ENCODE data around the gene SRGAP1.

Gene SRGAP1

GRCh38 chr12:64090047-64090446, 245.5 kb downstream of the SRGAP1 start:
- Histone ChIP-seq H3K4me3 (ENCODE audit: low read depth, low read length) (no peak overlapping the region), H3K4me1 (ENCODE audit: control insufficient read depth, insufficient read depth, low read length) (no peaks in the 10 kb centered on the region), H3K9ac (ENCODE audit: low read depth, low read length) (no peak overlapping the region), H3K36me3 (ENCODE audit: control insufficient read depth, insufficient read depth, low read length) (no peaks in the 10 kb centered on the region), H3K27me3 (ENCODE audit: control insufficient read depth, insufficient read depth, low read length) (no peaks in the 10 kb centered on the region), H3K9me3 (ENCODE audit: control insufficient read depth, insufficient read depth, low read length) (no peaks in the 10 kb centered on the region)

GRCh38 chr12:64091186-64091585, 246.7 kb downstream of the SRGAP1 start:
- H3K4me1 ChIP-seq (ENCODE audit: control insufficient read depth, insufficient read depth, low read length) = no peaks in the 10 kb centered on the region
- H3K27me3 ChIP-seq (ENCODE audit: control insufficient read depth, insufficient read depth, low read length) = no peaks in the 10 kb centered on the region
- no peak overlapping the region for H3K9ac ChIP-seq (ENCODE audit: low read depth, low read length)
- no peaks in the 10 kb centered on the region for H3K9me3 ChIP-seq (ENCODE audit: control insufficient read depth, insufficient read depth, low read length)
- no peak overlapping the region for H3K4me3 ChIP-seq (ENCODE audit: low read depth, low read length)
- H3K36me3 ChIP-seq (ENCODE audit: control insufficient read depth, insufficient read depth, low read length) = no peaks in the 10 kb centered on the region

- H3K27me3 ChIP-seq (ENCODE audit: control insufficient read depth, insufficient read depth, low read length) = no peaks in the 10 kb centered on the region
- H3K36me3 ChIP-seq (ENCODE audit: control insufficient read depth, insufficient read depth, low read length) = no peaks in the 10 kb centered on the region
- H3K4me1 ChIP-seq (ENCODE audit: control insufficient read depth, insufficient read depth, low read length) = no peaks in the 10 kb centered on the region
- H3K9me3 ChIP-seq (ENCODE audit: control insufficient read depth, insufficient read depth, low read length) = no peaks in the 10 kb centered on the region
- no peak overlapping the region for H3K9ac ChIP-seq (ENCODE audit: low read depth, low read length)
- no peak overlapping the region for H3K4me3 ChIP-seq (ENCODE audit: low read depth, low read length)
Observed at GRCh38 chr12:64092507-64093196, 248.2 kb downstream of the SRGAP1 start.

DNA sequence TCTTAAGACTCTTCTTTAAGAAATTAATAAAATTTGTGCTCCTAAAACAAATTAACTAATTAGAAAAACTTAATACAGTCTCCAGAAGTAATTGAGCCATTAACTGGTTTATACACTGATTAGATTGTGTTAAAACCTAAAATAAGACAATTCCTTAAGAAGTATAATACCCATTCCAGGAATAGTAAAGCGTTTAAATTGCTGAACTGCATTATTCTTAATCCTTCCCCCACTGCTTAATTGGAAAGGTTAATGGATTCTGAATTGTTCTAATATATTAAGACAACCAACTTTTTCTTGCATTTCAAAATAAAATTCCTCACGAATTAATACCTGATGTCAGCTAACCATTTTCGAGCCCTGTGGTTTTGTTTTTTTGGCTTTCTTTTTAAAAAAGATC, 249.2 kb downstream of the SRGAP1 start:
- Histone ChIP-seq H3K4me1 (ENCODE audit: control insufficient read depth, insufficient read depth, low read length) (no peaks in the 10 kb centered on the region), H3K36me3 (ENCODE audit: control insufficient read depth, insufficient read depth, low read length) (no peaks in the 10 kb centered on the region), H3K9ac (ENCODE audit: low read depth, low read length) (no peak overlapping the region), H3K4me3 (ENCODE audit: low read depth, low read length) (no peak overlapping the region), H3K9me3 (ENCODE audit: control insufficient read depth, insufficient read depth, low read length) (no peaks in the 10 kb centered on the region), H3K27me3 (ENCODE audit: control insufficient read depth, insufficient read depth, low read length) (no peaks in the 10 kb centered on the region)

DNA sequence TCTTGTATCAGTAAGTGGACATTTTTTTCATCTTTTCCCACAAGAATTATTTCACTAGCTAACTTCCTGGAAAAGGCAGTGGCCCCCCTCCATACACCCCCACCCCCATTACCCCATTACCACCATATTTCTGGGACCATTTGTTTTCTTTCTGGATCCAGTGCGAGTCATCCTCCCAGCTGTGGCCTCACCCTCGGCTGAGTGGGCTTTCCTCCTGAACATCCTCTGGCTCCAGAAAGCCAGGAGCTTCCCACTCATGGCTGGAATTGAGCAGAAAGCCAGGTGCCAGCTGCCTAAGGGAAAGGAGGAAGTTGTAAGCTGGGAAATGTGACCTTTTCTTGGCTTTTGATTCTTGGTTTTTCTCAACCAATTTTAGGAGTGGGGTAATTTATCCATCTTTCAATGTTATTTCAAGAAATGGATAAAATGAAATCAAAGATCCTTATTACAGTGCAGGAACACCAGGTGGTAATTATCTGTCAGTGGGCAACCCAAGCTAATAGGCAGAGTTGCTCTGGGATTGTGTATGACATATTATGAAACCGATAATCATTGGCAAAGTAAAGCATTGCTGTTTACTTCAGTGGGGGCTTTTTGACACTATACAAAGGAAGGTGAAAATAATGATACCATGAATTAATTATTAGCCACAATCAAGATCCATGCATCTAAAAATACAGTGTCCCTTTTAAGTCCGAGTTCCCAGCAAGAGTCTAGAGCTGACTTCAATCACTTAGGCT, 253.0 kb downstream of the SRGAP1 start:
- H3K4me3 ChIP-seq (ENCODE audit: low read depth, low read length) = no peak overlapping the region
- H3K9ac ChIP-seq (ENCODE audit: low read depth, low read length) = no peak overlapping the region
- H3K9me3 ChIP-seq (ENCODE audit: control insufficient read depth, insufficient read depth, low read length) = no peaks in the 10 kb centered on the region
- no peaks in the 10 kb centered on the region for H3K27me3 ChIP-seq (ENCODE audit: control insufficient read depth, insufficient read depth, low read length)
- no peaks in the 10 kb centered on the region for H3K4me1 ChIP-seq (ENCODE audit: control insufficient read depth, insufficient read depth, low read length)
- H3K36me3 ChIP-seq (ENCODE audit: control insufficient read depth, insufficient read depth, low read length) = no peaks in the 10 kb centered on the region

DNA sequence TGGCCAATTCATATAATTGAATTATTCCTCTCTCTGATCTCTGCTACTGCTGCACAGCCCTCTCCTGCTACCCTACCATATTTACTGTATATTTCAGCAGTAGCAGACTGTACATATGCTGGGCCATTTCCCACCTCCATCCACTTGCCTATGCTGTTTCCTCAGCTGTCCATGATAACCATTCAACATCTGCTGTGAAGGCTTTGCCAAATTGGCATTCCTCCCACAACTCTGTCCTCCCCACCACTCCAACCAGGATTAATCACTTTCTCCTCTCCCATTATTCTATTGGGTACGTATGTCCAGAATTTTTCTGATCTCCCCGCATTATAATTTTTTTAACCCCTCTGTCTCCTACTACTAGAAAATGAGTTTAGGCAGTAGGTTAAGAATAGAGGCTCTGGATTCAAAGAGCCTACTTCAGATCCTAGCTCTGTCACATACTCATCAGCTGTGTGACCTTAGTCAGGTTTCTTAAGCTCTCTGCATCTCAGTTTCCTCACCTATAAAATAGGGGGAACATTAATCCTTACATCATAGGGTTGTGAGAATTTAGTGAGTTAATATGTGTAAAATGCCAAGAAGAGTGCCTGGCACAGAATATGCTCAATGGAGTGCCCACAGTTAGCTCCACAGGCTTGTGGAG, 254.3 kb downstream of the SRGAP1 start:
- H3K36me3 ChIP-seq (ENCODE audit: control insufficient read depth, insufficient read depth, low read length) = no peaks in the 10 kb centered on the region
- H3K9me3 ChIP-seq (ENCODE audit: control insufficient read depth, insufficient read depth, low read length) = no peaks in the 10 kb centered on the region
- H3K4me1 ChIP-seq (ENCODE audit: control insufficient read depth, insufficient read depth, low read length) = no peaks in the 10 kb centered on the region
- H3K9ac ChIP-seq (ENCODE audit: low read depth, low read length) = no peak overlapping the region
- no peak overlapping the region for H3K4me3 ChIP-seq (ENCODE audit: low read depth, low read length)
- H3K27me3 ChIP-seq (ENCODE audit: control insufficient read depth, insufficient read depth, low read length) = no peaks in the 10 kb centered on the region

DNA sequence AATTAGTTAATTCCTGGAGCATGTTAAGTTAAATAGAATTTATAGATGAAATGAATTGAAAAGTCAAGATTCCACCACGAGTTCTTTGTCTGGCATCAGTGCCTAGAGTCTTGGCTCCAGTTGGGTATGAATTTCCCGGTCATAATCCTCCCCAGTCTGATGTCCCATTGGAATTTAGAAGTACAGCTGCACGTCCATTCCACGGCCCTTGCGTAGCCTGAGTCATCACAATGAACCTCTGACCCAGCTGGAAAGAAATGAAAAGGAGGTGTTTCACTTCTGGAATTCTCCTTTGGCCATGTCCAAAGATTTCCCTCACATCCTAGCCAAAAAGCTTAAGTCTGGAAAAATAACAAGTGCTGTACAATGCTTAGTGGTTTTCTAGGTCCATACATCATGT, 254.9 kb downstream of the SRGAP1 start:
- Histone ChIP-seq H3K27me3 (ENCODE audit: control insufficient read depth, insufficient read depth, low read length) (no peaks in the 10 kb centered on the region), H3K4me1 (ENCODE audit: control insufficient read depth, insufficient read depth, low read length) (no peaks in the 10 kb centered on the region), H3K36me3 (ENCODE audit: control insufficient read depth, insufficient read depth, low read length) (no peaks in the 10 kb centered on the region), H3K9ac (ENCODE audit: low read depth, low read length) (no peak overlapping the region), H3K9me3 (ENCODE audit: control insufficient read depth, insufficient read depth, low read length) (no peaks in the 10 kb centered on the region), H3K4me3 (ENCODE audit: low read depth, low read length) (no peak overlapping the region)

DNA sequence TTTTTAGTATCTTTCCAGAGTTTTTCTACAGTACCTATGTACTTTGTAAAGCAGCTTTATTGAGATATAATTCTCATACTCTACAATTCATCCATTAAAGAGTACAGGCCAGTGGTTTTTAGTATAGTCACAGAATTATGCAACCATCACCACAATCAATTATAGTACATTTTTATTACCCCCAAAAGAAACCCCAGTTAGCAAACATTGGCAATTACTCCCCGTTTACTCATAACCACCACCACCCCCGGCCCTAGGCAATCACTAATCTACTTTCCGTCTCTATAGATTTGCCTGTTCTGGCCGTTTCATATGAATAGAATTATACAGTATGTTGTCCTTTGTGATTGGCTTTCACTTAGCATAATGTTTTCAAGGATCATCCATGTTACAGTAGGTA, 257.8 kb downstream of the SRGAP1 start:
- no peaks in the 10 kb centered on the region for H3K36me3 ChIP-seq (ENCODE audit: control insufficient read depth, insufficient read depth, low read length)
- no peaks in the 10 kb centered on the region for H3K9me3 ChIP-seq (ENCODE audit: control insufficient read depth, insufficient read depth, low read length)
- H3K4me1 ChIP-seq (ENCODE audit: control insufficient read depth, insufficient read depth, low read length) = no peaks in the 10 kb centered on the region
- no peak overlapping the region for H3K9ac ChIP-seq (ENCODE audit: low read depth, low read length)
- H3K27me3 ChIP-seq (ENCODE audit: control insufficient read depth, insufficient read depth, low read length) = no peaks in the 10 kb centered on the region
- H3K4me3 ChIP-seq (ENCODE audit: low read depth, low read length) = no peak overlapping the region

DNA sequence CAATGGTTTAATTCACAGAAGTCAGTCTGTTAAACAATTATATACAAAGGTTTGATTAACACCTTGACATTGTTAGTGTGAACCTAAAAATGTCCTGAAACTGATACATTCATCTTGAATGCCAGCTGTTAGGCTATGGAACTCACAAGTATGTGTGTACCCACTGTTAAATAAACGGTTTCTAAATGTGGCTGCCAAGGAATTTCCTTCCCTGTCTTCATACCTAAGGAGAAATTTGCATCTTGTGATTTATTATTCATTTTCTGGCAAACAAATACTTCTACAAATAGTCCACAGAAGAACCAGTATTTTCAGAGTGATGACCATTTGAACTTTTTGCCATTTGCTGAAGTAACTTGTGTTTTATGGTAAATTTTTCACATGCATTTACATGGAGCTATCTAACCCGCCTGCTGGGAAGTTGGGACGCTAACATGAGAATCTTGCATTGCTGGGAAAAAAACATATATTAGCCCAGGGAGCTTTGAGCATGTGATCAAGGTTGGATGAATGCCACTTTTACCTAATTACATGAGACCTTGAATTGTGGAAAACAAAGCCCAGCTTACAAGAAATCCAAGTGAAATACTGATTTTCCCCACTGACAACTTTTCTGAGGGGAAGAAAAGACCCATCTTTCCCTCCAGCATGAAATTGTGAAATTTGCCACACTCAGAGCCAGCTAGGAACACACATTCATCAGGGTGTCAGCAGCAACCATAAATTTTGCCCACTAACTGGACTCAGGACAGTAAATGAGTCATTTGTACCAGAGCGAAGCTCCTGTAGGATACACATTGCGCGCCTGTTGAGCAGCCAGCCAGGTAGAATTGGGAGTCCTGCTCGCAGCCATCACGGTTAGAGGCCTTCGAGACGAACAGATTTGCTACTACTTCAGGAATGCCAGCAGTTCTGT, 259.6 kb downstream of the SRGAP1 start:
- no peaks in the 10 kb centered on the region for H3K27me3 ChIP-seq (ENCODE audit: control insufficient read depth, insufficient read depth, low read length)
- no peak overlapping the region for H3K4me3 ChIP-seq (ENCODE audit: low read depth, low read length)
- H3K9ac ChIP-seq (ENCODE audit: low read depth, low read length) = no peak overlapping the region
- H3K36me3 ChIP-seq (ENCODE audit: control insufficient read depth, insufficient read depth, low read length) = no peaks in the 10 kb centered on the region
- no peaks in the 10 kb centered on the region for H3K4me1 ChIP-seq (ENCODE audit: control insufficient read depth, insufficient read depth, low read length)
- no peaks in the 10 kb centered on the region for H3K9me3 ChIP-seq (ENCODE audit: control insufficient read depth, insufficient read depth, low read length)

- Histone ChIP-seq H3K4me1 (ENCODE audit: control insufficient read depth, insufficient read depth, low read length) (no peaks in the 10 kb centered on the region), H3K27me3 (ENCODE audit: control insufficient read depth, insufficient read depth, low read length) (no peaks in the 10 kb centered on the region), H3K9me3 (ENCODE audit: control insufficient read depth, insufficient read depth, low read length) (no peaks in the 10 kb centered on the region), H3K9ac (ENCODE audit: low read depth, low read length) (no peak overlapping the region), H3K4me3 (ENCODE audit: low read depth, low read length) (no peak overlapping the region), H3K36me3 (ENCODE audit: control insufficient read depth, insufficient read depth, low read length) (no peaks in the 10 kb centered on the region)
Observed at GRCh38 chr12:64105026-64105425, 260.5 kb downstream of the SRGAP1 start.

GRCh38 chr12:64107776-64108175, 263.3 kb downstream of the SRGAP1 start:
- H3K9me3 ChIP-seq (ENCODE audit: control insufficient read depth, insufficient read depth, low read length) = no peaks in the 10 kb centered on the region
- H3K9ac ChIP-seq (ENCODE audit: low read depth, low read length) = no peak overlapping the region
- no peaks in the 10 kb centered on the region for H3K36me3 ChIP-seq (ENCODE audit: control insufficient read depth, insufficient read depth, low read length)
- H3K4me1 ChIP-seq (ENCODE audit: control insufficient read depth, insufficient read depth, low read length) = no peaks in the 10 kb centered on the region
- no peak overlapping the region for H3K4me3 ChIP-seq (ENCODE audit: low read depth, low read length)
- no peaks in the 10 kb centered on the region for H3K27me3 ChIP-seq (ENCODE audit: control insufficient read depth, insufficient read depth, low read length)
